Measurements from ENCODE around the gene ATXN7L1.

The ATXN7L1 gene

GRCh38 chr7:105623906-105624305 lies 252.5 kb downstream of the ATXN7L1 start:
- Mint-ChIP-seq H3K9me3 (peaks cover 10% of the 10 kb centered on the region), H3K27ac (no peak overlapping the region), H3K27me3 (ENCODE audit: low read depth) (no peaks in the 10 kb centered on the region), H3K4me1 (ENCODE audit: low read depth) (no peaks in the 10 kb centered on the region), H3K4me3 (no peak overlapping the region), H3K36me3 (ENCODE audit: low read depth) (peaks cover 20% of the 10 kb centered on the region)

- H3K36me3 Mint-ChIP-seq (ENCODE audit: low read depth), result peaks cover 20% of the 10 kb centered on the region
- H3K4me3 Mint-ChIP-seq, result no peak overlapping the region
- no peaks in the 10 kb centered on the region for H3K27me3 Mint-ChIP-seq (ENCODE audit: low read depth)
- no peak overlapping the region for H3K27ac Mint-ChIP-seq
- peaks cover 10% of the 10 kb centered on the region for H3K9me3 Mint-ChIP-seq
- H3K4me1 Mint-ChIP-seq (ENCODE audit: low read depth), result no peaks in the 10 kb centered on the region
Measured at GRCh38 chr7:105623378-105623777, 253.0 kb downstream of the ATXN7L1 start.

- H3K9me3 Mint-ChIP-seq, result peaks cover 10% of the 10 kb centered on the region
- no peak overlapping the region for H3K27ac Mint-ChIP-seq
- H3K36me3 Mint-ChIP-seq (ENCODE audit: low read depth), result peaks cover 20% of the 10 kb centered on the region
- H3K4me3 Mint-ChIP-seq, result no peak overlapping the region
- H3K27me3 Mint-ChIP-seq (ENCODE audit: low read depth), result no peaks in the 10 kb centered on the region
- H3K4me1 Mint-ChIP-seq (ENCODE audit: low read depth), result no peaks in the 10 kb centered on the region
Measured at GRCh38 chr7:105622106-105622731, 254.2 kb downstream of the ATXN7L1 start.

GRCh38 chr7:105621617-105622016 lies 254.8 kb downstream of the ATXN7L1 start:
- Mint-ChIP-seq H3K36me3 (ENCODE audit: low read depth) (peaks cover 17% of the 10 kb centered on the region), H3K27ac (no peak overlapping the region), H3K4me3 (no peak overlapping the region), H3K9me3 (peaks cover 7% of the 10 kb centered on the region), H3K27me3 (ENCODE audit: low read depth) (no peaks in the 10 kb centered on the region), H3K4me1 (ENCODE audit: low read depth) (no peaks in the 10 kb centered on the region)

- Mint-ChIP-seq H3K36me3 (ENCODE audit: low read depth) (peaks cover 13% of the 10 kb centered on the region), H3K4me3 (no peak overlapping the region), H3K4me1 (ENCODE audit: low read depth) (no peaks in the 10 kb centered on the region), H3K27ac (no peak overlapping the region), H3K9me3 (peaks cover 4% of the 10 kb centered on the region), H3K27me3 (ENCODE audit: low read depth) (no peaks in the 10 kb centered on the region)
Measured at GRCh38 chr7:105621176-105621575, 255.2 kb downstream of the ATXN7L1 start.

GRCh38 chr7:105619590-105619989 lies 256.8 kb downstream of the ATXN7L1 start:
- Mint-ChIP-seq H3K27me3 (ENCODE audit: low read depth) (no peaks in the 10 kb centered on the region), H3K4me1 (ENCODE audit: low read depth) (no peaks in the 10 kb centered on the region), H3K4me3 (no peak overlapping the region), H3K27ac (no peak overlapping the region), H3K9me3 (no peaks in the 10 kb centered on the region), H3K36me3 (ENCODE audit: low read depth) (peaks cover 7% of the 10 kb centered on the region)

GRCh38 chr7:105618016-105618296 lies 258.4 kb downstream of the ATXN7L1 start:
- Mint-ChIP-seq H3K4me3 (no peak overlapping the region), H3K27me3 (ENCODE audit: low read depth) (no peaks in the 10 kb centered on the region), H3K9me3 (no peaks in the 10 kb centered on the region), H3K4me1 (ENCODE audit: low read depth) (no peaks in the 10 kb centered on the region), H3K27ac (no peak overlapping the region), H3K36me3 (ENCODE audit: low read depth) (peaks cover 15% of the 10 kb centered on the region)

GRCh38 chr7:105617280-105618015 lies 259.0 kb downstream of the ATXN7L1 start:
- Mint-ChIP-seq H3K27me3 (ENCODE audit: low read depth) (no peaks in the 10 kb centered on the region), H3K27ac (no peak overlapping the region), H3K4me3 (no peak overlapping the region), H3K9me3 (no peaks in the 10 kb centered on the region), H3K4me1 (ENCODE audit: low read depth) (no peaks in the 10 kb centered on the region), H3K36me3 (ENCODE audit: low read depth) (peaks cover 15% of the 10 kb centered on the region)

- no peak overlapping the region for H3K4me3 Mint-ChIP-seq
- H3K36me3 Mint-ChIP-seq (ENCODE audit: low read depth), result peaks cover 9% of the 10 kb centered on the region
- no peaks in the 10 kb centered on the region for H3K9me3 Mint-ChIP-seq
- H3K4me1 Mint-ChIP-seq (ENCODE audit: low read depth), result no peaks in the 10 kb centered on the region
- H3K27ac Mint-ChIP-seq, result no peak overlapping the region
- no peaks in the 10 kb centered on the region for H3K27me3 Mint-ChIP-seq (ENCODE audit: low read depth)
Measured at GRCh38 chr7:105614341-105614840, 262.0 kb downstream of the ATXN7L1 start.

- H3K9me3 Mint-ChIP-seq, result no peaks in the 10 kb centered on the region
- H3K36me3 Mint-ChIP-seq (ENCODE audit: low read depth), result peaks cover 9% of the 10 kb centered on the region
- H3K4me3 Mint-ChIP-seq, result no peak overlapping the region
- H3K4me1 Mint-ChIP-seq (ENCODE audit: low read depth), result no peaks in the 10 kb centered on the region
- no peaks in the 10 kb centered on the region for H3K27me3 Mint-ChIP-seq (ENCODE audit: low read depth)
- H3K27ac Mint-ChIP-seq, result no peak overlapping the region
Measured at GRCh38 chr7:105613611-105614330, 262.6 kb downstream of the ATXN7L1 start.

GRCh38 chr7:105612806-105613205 lies 263.6 kb downstream of the ATXN7L1 start:
- Mint-ChIP-seq H3K4me3 (no peak overlapping the region), H3K27ac (no peak overlapping the region), H3K27me3 (ENCODE audit: low read depth) (no peaks in the 10 kb centered on the region), H3K9me3 (no peaks in the 10 kb centered on the region), H3K36me3 (ENCODE audit: low read depth) (peaks cover 9% of the 10 kb centered on the region), H3K4me1 (ENCODE audit: low read depth) (no peaks in the 10 kb centered on the region)

GRCh38 chr7:105611856-105612775 lies 264.3 kb downstream of the ATXN7L1 start:
- Mint-ChIP-seq H3K4me3 (no peak overlapping the region), H3K36me3 (ENCODE audit: low read depth) (peaks cover 9% of the 10 kb centered on the region), H3K27me3 (ENCODE audit: low read depth) (no peaks in the 10 kb centered on the region), H3K9me3 (no peaks in the 10 kb centered on the region), H3K27ac (no peak overlapping the region), H3K4me1 (ENCODE audit: low read depth) (no peaks in the 10 kb centered on the region)

- H3K4me3 Mint-ChIP-seq, result no peak overlapping the region
- H3K36me3 Mint-ChIP-seq (ENCODE audit: low read depth), result peaks cover 9% of the 10 kb centered on the region
- no peaks in the 10 kb centered on the region for H3K4me1 Mint-ChIP-seq (ENCODE audit: low read depth)
- no peak overlapping the region for H3K27ac Mint-ChIP-seq
- H3K27me3 Mint-ChIP-seq (ENCODE audit: low read depth), result no peaks in the 10 kb centered on the region
- H3K9me3 Mint-ChIP-seq, result no peaks in the 10 kb centered on the region
Measured at GRCh38 chr7:105610165-105610930, 266.1 kb downstream of the ATXN7L1 start.
